Endothelial cell of umbilical vein (primary cell): ENCODE measurements around the gene CSNK1G3. TPM values are rescaled to one million over a fixed set of nuclear protein-coding genes. Genes with fewer than 3 reads are reported as not detected.

ENCODE experiments used
- BruUV-seq: library from RNA; stranded (reverse); fragments of 400-500 nt; replicated peaks from 2 replicates; lab custom pipeline; 2021; lab: Mats Ljungman, UMichigan
- CTCF ChIA-PET: fragments of 300-600, 350-600 bp; sonication (Branson Sonifier 250); formaldehyde crosslinking; loops from one replicate; lab custom pipeline; 2021; ENCODE audit warnings: antibody characterized with exemption, inconsistent platforms; lab: Charles Lee
- POLR2A ChIA-PET: fragments of 300-600, 350-600 bp; sonication (Branson Sonifier 250); formaldehyde crosslinking; loops from one replicate; lab custom pipeline; 2021; ENCODE audit warnings: antibody characterized with exemption, inconsistent platforms; lab: Charles Lee
- DNase-seq: peaks from one replicate; pipeline ENCODE4 v3.0.0-alpha.2; 2011; ENCODE audit warnings: low read depth, low spot score
- FAIRE-seq: peaks from 2 replicates; lab custom pipeline; 2011; peaks lifted over from hg19 to GRCh38; lab: Jason Lieb, UNC
- H2AFZ ChIP-seq: 2 replicates; pipeline ENCODE4 v1.6.0; 2012; ENCODE audit warnings: low read depth, low read length, control low read depth, inconsistent platforms
- H3K27ac ChIP-seq: 2 replicates; pipeline ENCODE4 v1.5.1; 2011; ENCODE audit warnings: low read depth, mild to moderate bottlenecking, control low read depth, low read length, moderate library complexity; ENCODE audit not compliant: insufficient read depth
- H3K27me3 ChIP-seq, 2 experiments: 2 replicates each; pipeline versions ENCODE4 v1.6.0 to v1.6.1; 2011; ENCODE audit warnings: low read length in 2 of 2, mixed read lengths in 1 of 2; ENCODE audit not compliant: control insufficient read depth in 2 of 2, insufficient read depth in 2 of 2
- H3K36me3 ChIP-seq, 2 experiments: 2 replicates in 1 of 2; 3 replicates in 1 of 2; pipeline ENCODE4 v1.5.1; 2011; ENCODE audit warnings: low read length in 2 of 2, mild to moderate bottlenecking in 1 of 2, moderate library complexity in 1 of 2; ENCODE audit not compliant: control insufficient read depth in 2 of 2, insufficient read depth in 2 of 2; ENCODE audit errors: extremely low read depth in 1 of 2
- H3K4me1 ChIP-seq: 3 replicates; pipeline ENCODE4 v1.5.1; 2011; ENCODE audit warnings: mild to moderate bottlenecking, low read length; ENCODE audit not compliant: control insufficient read depth, insufficient read depth; ENCODE audit errors: extremely low read depth
- H3K4me2 ChIP-seq: 2 replicates; pipeline ENCODE4 v1.6.1; 2011; ENCODE audit warnings: low read length, control low read depth, mixed read lengths; ENCODE audit not compliant: insufficient read depth
- H3K4me3 ChIP-seq, 3 experiments: fragments of 200-600 bp in 1 of 3; sonication (generic), shearing (Covaris generic) in 1 of 3; replicated peaks in 1 of 3; 2 replicates each; pipeline ENCODE4 v1.5.1; 2011 to 2016; ENCODE audit warnings: control low read depth in 3 of 3, low read length in 3 of 3, mild to moderate bottlenecking in 2 of 3, inconsistent platforms in 1 of 3, low read depth in 1 of 3, moderate library complexity in 1 of 3; ENCODE audit not compliant: insufficient read depth in 1 of 3
- H3K79me2 ChIP-seq: 2 replicates; pipeline ENCODE4 v1.6.0; 2012; ENCODE audit warnings: low read length, inconsistent platforms; ENCODE audit not compliant: control insufficient read depth, insufficient read depth
- H3K9ac ChIP-seq: replicated peaks from 2 replicates; pipeline ENCODE3; 2011; ENCODE audit warnings: low read length, control low read depth; ENCODE audit not compliant: insufficient read depth; ENCODE audit errors: extremely low read depth
- H3K9me1 ChIP-seq: replicated peaks from 3 replicates; pipeline ENCODE4 v1.6.0; 2011; ENCODE audit warnings: mild to moderate bottlenecking, low read length; ENCODE audit not compliant: control insufficient read depth, insufficient read depth; ENCODE audit errors: extremely low read depth
- H3K9me3 ChIP-seq: replicated peaks from 2 replicates; pipeline ENCODE4 v1.5.1; 2012; ENCODE audit warnings: low read length, inconsistent platforms; ENCODE audit not compliant: control insufficient read depth, insufficient read depth
- H4K20me1 ChIP-seq: replicated peaks from 2 replicates; pipeline ENCODE3; 2011; ENCODE audit warnings: mild to moderate bottlenecking, low read length; ENCODE audit not compliant: control insufficient read depth, insufficient read depth; ENCODE audit errors: extremely low read depth
- EZH2 ChIP-seq: IDR thresholded peaks from 2 replicates; pipeline ENCODE4 v1.6.1; 2012; ENCODE audit warnings: borderline replicate concordance, low read depth, mild to moderate bottlenecking, moderate library complexity, low read length, inconsistent platforms; ENCODE audit not compliant: severe bottlenecking
- FOS ChIP-seq: IDR thresholded peaks from 2 replicates; pipeline ENCODE4 v1.6.1; 2011; ENCODE audit warnings: mild to moderate bottlenecking, low read length, moderate library complexity, borderline replicate concordance; ENCODE audit not compliant: insufficient read depth
- GATA2 ChIP-seq: IDR thresholded peaks from 2 replicates; pipeline ENCODE4 v1.7.0; 2011; ENCODE audit warnings: low read depth, mild to moderate bottlenecking, moderate library complexity, mixed read lengths, low read length; ENCODE audit not compliant: insufficient read length, insufficient read depth
- JUN ChIP-seq: IDR thresholded peaks from 2 replicates; pipeline ENCODE4 v1.6.1; 2011; ENCODE audit warnings: borderline replicate concordance, low read depth; ENCODE audit not compliant: insufficient read length, insufficient read depth
- MYC ChIP-seq: IDR thresholded peaks from one replicate; pipeline ENCODE4 v1.6.1; 2011; ENCODE audit warnings: mild to moderate bottlenecking, low read depth, low read length
- POLR2A ChIP-seq: IDR thresholded peaks from 2 replicates; pipeline ENCODE4 v1.6.1; 2012; ENCODE audit warnings: low read depth, mild to moderate bottlenecking, control low read depth, low read length
- POLR2AphosphoS5 ChIP-seq: IDR thresholded peaks from 2 replicates; pipeline ENCODE4 v1.6.1; 2012; ENCODE audit warnings: low read depth, mild to moderate bottlenecking, control low read depth, low read length, moderate library complexity; ENCODE audit not compliant: insufficient read depth
- dilution Hi-C: fragments of 300-500 bp; cut with MboI; formaldehyde crosslinking; loops from one replicate; pipeline ENCODE4 v1.15.0; 2019; ENCODE audit warnings: low sequenced_read_pairs; ENCODE audit not compliant: extremely low pct_ligation_motif_present
- intact Hi-C: fragments of 100-400 bp; cut with micrococcal nuclease; formaldehyde crosslinking; loops from one replicate; pipeline ENCODE4 v1.10.0; 2022
- polyA plus RNA-seq, 4 experiments: library from polyadenylated mRNA; depleted of rRNA in 3 of 4; stranded (reverse) in 3 of 4; unstranded in 1 of 4; fragments of >200 nt; gene quantifications; 2 replicates each; pipeline versions ENCODE4 v1.2.1 to v1.2.3, GENCODE V29; 2011 to 2012; ENCODE audit warnings: missing spikeins in 1 of 4
- total RNA-seq: library from RNA; stranded (reverse); gene quantifications from 2 replicates; pipeline ENCODE4 v1.2.3, GENCODE V29; 2021
- TF ChIP-seq, protein P1 (sequence below), 2 donors: IDR thresholded peaks; 1 replicate in 1 of 2; 2 replicates in 1 of 2; pipeline ENCODE4 v1.5.1; 2011; ENCODE audit warnings: low read length in 2 of 2, mild to moderate bottlenecking in 2 of 2, moderate library complexity in 2 of 2, control low read depth in 1 of 2, inconsistent platforms in 1 of 2, low read depth in 1 of 2; ENCODE audit not compliant: insufficient read depth in 1 of 2; ENCODE audit errors: extremely low read depth in 1 of 2
- TF ChIP-seq, protein P2 (sequence below): IDR thresholded peaks from 2 replicates; pipeline ENCODE4 v1.6.1; 2011; ENCODE audit not compliant: insufficient read depth, insufficient read length

CSNK1G3 gene
- total and polyA plus RNA-seq, 2 donors (not counting 3 experiments of a cell fraction or from before 2014, with no cell fraction given) = 10.4 to 35.9 TPM

DNA sequence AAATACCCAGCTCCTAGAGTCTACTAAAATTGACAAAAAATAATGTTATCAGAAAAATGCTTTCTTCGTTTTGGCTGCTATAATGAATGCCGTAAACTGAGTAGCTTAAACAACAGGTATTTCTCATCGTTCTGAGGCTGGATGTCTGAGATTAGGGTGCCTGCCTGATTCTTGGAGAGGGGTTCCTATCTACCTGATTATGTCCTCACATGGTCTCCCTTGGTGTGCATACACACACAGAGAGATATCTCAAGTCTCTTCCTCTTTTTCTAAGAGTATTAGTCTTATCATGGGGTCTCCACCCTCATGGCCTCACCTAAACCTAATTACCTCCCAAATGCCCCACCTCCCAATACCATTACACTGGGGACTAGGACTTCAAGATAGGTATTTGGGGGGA, 40.6 kb upstream of the CSNK1G3 start:
- no peak overlapping the region for H3K4me3 ChIP-seq
- BruUV-seq = no TSS peak

More for the DNA sequence above, 40.6 kb upstream of the CSNK1G3 start:
- Histone ChIP-seq H3K9me3 (no peaks in the 10 kb centered on the region), H3K79me2 (no peaks in the 10 kb centered on the region), H3K36me3 (no peaks in the 10 kb centered on the region), H3K27ac (no peak overlapping the region), H3K27me3 (peaks cover 7 to 14% of the 10 kb centered on the region in 2 experiments), H3K4me2 (no peak overlapping the region), H3K4me1 (no peaks in the 10 kb centered on the region), H3K9me1 (no peaks in the 10 kb centered on the region), H3K9ac (no peak overlapping the region), H4K20me1 (no peaks in the 10 kb centered on the region), H2AFZ (no peak overlapping the region)
- CTCF ChIA-PET = no interaction called here
- intact Hi-C loops (no loop called here), dilution Hi-C loops (no loop called here)
- TF ChIP-seq GATA2 (no peak), JUN (no peak), MYC (no peak), POLR2AphosphoS5 (no peak), FOS (no peak), EZH2 (no peak), POLR2A (no peak)
- TF ChIP-seq, protein P1, sequence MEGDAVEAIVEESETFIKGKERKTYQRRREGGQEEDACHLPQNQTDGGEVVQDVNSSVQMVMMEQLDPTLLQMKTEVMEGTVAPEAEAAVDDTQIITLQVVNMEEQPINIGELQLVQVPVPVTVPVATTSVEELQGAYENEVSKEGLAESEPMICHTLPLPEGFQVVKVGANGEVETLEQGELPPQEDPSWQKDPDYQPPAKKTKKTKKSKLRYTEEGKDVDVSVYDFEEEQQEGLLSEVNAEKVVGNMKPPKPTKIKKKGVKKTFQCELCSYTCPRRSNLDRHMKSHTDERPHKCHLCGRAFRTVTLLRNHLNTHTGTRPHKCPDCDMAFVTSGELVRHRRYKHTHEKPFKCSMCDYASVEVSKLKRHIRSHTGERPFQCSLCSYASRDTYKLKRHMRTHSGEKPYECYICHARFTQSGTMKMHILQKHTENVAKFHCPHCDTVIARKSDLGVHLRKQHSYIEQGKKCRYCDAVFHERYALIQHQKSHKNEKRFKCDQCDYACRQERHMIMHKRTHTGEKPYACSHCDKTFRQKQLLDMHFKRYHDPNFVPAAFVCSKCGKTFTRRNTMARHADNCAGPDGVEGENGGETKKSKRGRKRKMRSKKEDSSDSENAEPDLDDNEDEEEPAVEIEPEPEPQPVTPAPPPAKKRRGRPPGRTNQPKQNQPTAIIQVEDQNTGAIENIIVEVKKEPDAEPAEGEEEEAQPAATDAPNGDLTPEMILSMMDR (IDR thresholded peaks at IDR 0.05; ENCODE audit: extremely low read depth in 1 of 2, insufficient read depth in 1 of 2, low read depth in 1 of 2, low read length in 2 of 2) = no peak
- TF ChIP-seq, protein P2, sequence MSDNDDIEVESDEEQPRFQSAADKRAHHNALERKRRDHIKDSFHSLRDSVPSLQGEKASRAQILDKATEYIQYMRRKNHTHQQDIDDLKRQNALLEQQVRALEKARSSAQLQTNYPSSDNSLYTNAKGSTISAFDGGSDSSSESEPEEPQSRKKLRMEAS = no peak
- FAIRE-seq (no peak), DNase-seq (no peak)
- POLR2A ChIA-PET = no interaction called here
